ENCODE measurements around the gene CARD9.

CARD9 gene

GRCh38 chr9:136392538-136393449 lies 19.3 kb upstream of the CARD9 start:
- TF ChIP-seq CTCF (IDR thresholded peaks at IDR 0.05) = no peak

- TF ChIP-seq CTCF (IDR thresholded peaks at IDR 0.05) = no peak
Observed at GRCh38 chr9:136391737-136392537, 18.5 kb upstream of the CARD9 start.

- no peak for TF ChIP-seq CTCF (IDR thresholded peaks at IDR 0.05)
Observed at GRCh38 chr9:136389396-136389795, 15.9 kb upstream of the CARD9 start.

- no peak for TF ChIP-seq CTCF (IDR thresholded peaks at IDR 0.05)
Observed at GRCh38 chr9:136387217-136387616, 13.7 kb upstream of the CARD9 start.

GRCh38 chr9:136386018-136386417 lies 12.5 kb upstream of the CARD9 start:
- TF ChIP-seq CTCF (IDR thresholded peaks at IDR 0.05) = no peak

- TF ChIP-seq CTCF (IDR thresholded peaks at IDR 0.05) = no peak
Observed at GRCh38 chr9:136385015-136385414, 11.5 kb upstream of the CARD9 start.

- no peak for TF ChIP-seq CTCF (IDR thresholded peaks at IDR 0.05)
Observed at GRCh38 chr9:136383436-136383835, 10.0 kb upstream of the CARD9 start.
